ENCODE results near the gene AP5S1.

- TF ChIP-seq POLR2A (IDR thresholded peaks at IDR 0.05) (no peak), CTCF (IDR thresholded peaks at IDR 0.05) (no peak)
Observed at GRCh38 chr20:3812975-3813847, 7.1 kb upstream of the AP5S1 start.

Measured in body of pancreas (tissue), 4 donors.